ENCODE measurements around the gene SSRP1. TPM values are rescaled to one million over a fixed set of nuclear protein-coding genes. Genes with fewer than 3 reads are reported as not detected.
"Not testable (repeated sequence)": the region's sequence is repeated elsewhere in the genome, so short reads cannot be mapped to it uniquely, and the experiment has no call there.

The SSRP1 gene
- total RNA-seq, 1 donor from 2014 or later, result 131 TPM

- no peak for DNase-seq (ENCODE audit: low spot score, unreplicated experiment)
- Mint-ChIP-seq H3K4me1 (ENCODE audit: low read depth) (peaks cover 10% of the 10 kb centered on the region), H3K36me3 (ENCODE audit: insufficient read depth) (peaks cover 16% of the 10 kb centered on the region), H3K27me3 (no peaks in the 10 kb centered on the region), H3K9me3 (ENCODE audit: low read depth) (no peaks in the 10 kb centered on the region), H3K4me3 (ENCODE audit: low read depth) (no peak overlapping the region), H3K27ac (peak overlapping the region; percentile 19)
- no peak for TF ChIP-seq CTCF (IDR thresholded peaks at IDR 0.05; ENCODE audit: unreplicated experiment)
Observed at GRCh38 chr11:57294225-57295131, 41.2 kb downstream of the SSRP1 start.

GRCh38 chr11:57290288-57290687, 45.4 kb downstream of the SSRP1 start:
- Mint-ChIP-seq H3K36me3 (ENCODE audit: insufficient read depth) (peaks cover 2% of the 10 kb centered on the region), H3K9me3 (ENCODE audit: low read depth) (no peaks in the 10 kb centered on the region), H3K27me3 (no peaks in the 10 kb centered on the region), H3K4me1 (ENCODE audit: low read depth) (peaks cover 23% of the 10 kb centered on the region), H3K4me3 (ENCODE audit: low read depth) (no peak overlapping the region), H3K27ac (peak overlapping the region; percentile 8)
- no peak for DNase-seq (ENCODE audit: low spot score, unreplicated experiment)
- TF ChIP-seq CTCF (IDR thresholded peaks at IDR 0.05; ENCODE audit: unreplicated experiment), result no peak

- Mint-ChIP-seq H3K27ac (peak overlapping the region; percentile 93), H3K9me3 (ENCODE audit: low read depth) (no peaks in the 10 kb centered on the region), H3K4me1 (ENCODE audit: low read depth) (peaks cover 26% of the 10 kb centered on the region), H3K4me3 (ENCODE audit: low read depth) (no peak overlapping the region), H3K27me3 (no peaks in the 10 kb centered on the region), H3K36me3 (ENCODE audit: insufficient read depth) (no peaks in the 10 kb centered on the region)
- no peak for TF ChIP-seq CTCF (IDR thresholded peaks at IDR 0.05; ENCODE audit: unreplicated experiment)
- no peak for DNase-seq (ENCODE audit: low spot score, unreplicated experiment)
Observed at GRCh38 chr11:57288771-57289579, 46.7 kb downstream of the SSRP1 start.

GRCh38 chr11:57287884-57288283, 47.8 kb downstream of the SSRP1 start:
- H3K36me3 Mint-ChIP-seq (ENCODE audit: insufficient read depth), result no peaks in the 10 kb centered on the region
- DNase-seq (ENCODE audit: low spot score, unreplicated experiment), result no peak
- no peak for TF ChIP-seq CTCF (IDR thresholded peaks at IDR 0.05; ENCODE audit: unreplicated experiment)
- H3K27me3 Mint-ChIP-seq, result no peaks in the 10 kb centered on the region
- H3K4me3 Mint-ChIP-seq (ENCODE audit: low read depth), result no peak overlapping the region
- H3K4me1 Mint-ChIP-seq (ENCODE audit: low read depth), result peaks cover 22% of the 10 kb centered on the region
- H3K27ac Mint-ChIP-seq, result no peak overlapping the region
- H3K9me3 Mint-ChIP-seq (ENCODE audit: low read depth), result no peaks in the 10 kb centered on the region

GRCh38 chr11:57283231-57283990, 52.3 kb downstream of the SSRP1 start:
- Mint-ChIP-seq H3K9me3 (ENCODE audit: low read depth) (no peaks in the 10 kb centered on the region), H3K4me3 (ENCODE audit: low read depth) (no peak overlapping the region), H3K36me3 (ENCODE audit: insufficient read depth) (no peaks in the 10 kb centered on the region), H3K27me3 (no peaks in the 10 kb centered on the region), H3K4me1 (ENCODE audit: low read depth) (peaks cover 6% of the 10 kb centered on the region), H3K27ac (no peak overlapping the region)
- DNase-seq (ENCODE audit: low spot score, unreplicated experiment), result no peak
- TF ChIP-seq CTCF (IDR thresholded peaks at IDR 0.05; ENCODE audit: unreplicated experiment), result no peak

GRCh38 chr11:57281546-57281945, 54.1 kb downstream of the SSRP1 start:
- H3K36me3 Mint-ChIP-seq (ENCODE audit: insufficient read depth); H3K4me1 Mint-ChIP-seq (ENCODE audit: low read depth); H3K27me3 Mint-ChIP-seq; DNase-seq (ENCODE audit: low spot score, unreplicated experiment); H3K27ac Mint-ChIP-seq; H3K4me3 Mint-ChIP-seq (ENCODE audit: low read depth); H3K9me3 Mint-ChIP-seq (ENCODE audit: low read depth): not testable (repeated sequence)
